ENCODE data around the gene TOR1A.

GRCh38 chr9:129794549-129794948, 29.4 kb downstream of the TOR1A start:
- TF ChIP-seq NFRKB (IDR thresholded peaks at IDR 0.05) (no peak), FOXK2 (IDR thresholded peaks at IDR 0.05) (no peak), FOXM1 (IDR thresholded peaks at IDR 0.05; ENCODE audit: borderline replicate concordance) (no peak), ARNT (IDR thresholded peaks at IDR 0.05) (no peak), ZNF384 (IDR thresholded peaks at IDR 0.05) (no peak), LEF1 (IDR thresholded peaks at IDR 0.05; ENCODE audit: borderline replicate concordance) (no peak)
